ENCODE results near the gene TREML1. TPM values are rescaled to one million over a fixed set of nuclear protein-coding genes. Genes with fewer than 3 reads are reported as not detected.

TREML1 gene
- total RNA-seq, 1 donor from 2014 or later: not detected

DNA sequence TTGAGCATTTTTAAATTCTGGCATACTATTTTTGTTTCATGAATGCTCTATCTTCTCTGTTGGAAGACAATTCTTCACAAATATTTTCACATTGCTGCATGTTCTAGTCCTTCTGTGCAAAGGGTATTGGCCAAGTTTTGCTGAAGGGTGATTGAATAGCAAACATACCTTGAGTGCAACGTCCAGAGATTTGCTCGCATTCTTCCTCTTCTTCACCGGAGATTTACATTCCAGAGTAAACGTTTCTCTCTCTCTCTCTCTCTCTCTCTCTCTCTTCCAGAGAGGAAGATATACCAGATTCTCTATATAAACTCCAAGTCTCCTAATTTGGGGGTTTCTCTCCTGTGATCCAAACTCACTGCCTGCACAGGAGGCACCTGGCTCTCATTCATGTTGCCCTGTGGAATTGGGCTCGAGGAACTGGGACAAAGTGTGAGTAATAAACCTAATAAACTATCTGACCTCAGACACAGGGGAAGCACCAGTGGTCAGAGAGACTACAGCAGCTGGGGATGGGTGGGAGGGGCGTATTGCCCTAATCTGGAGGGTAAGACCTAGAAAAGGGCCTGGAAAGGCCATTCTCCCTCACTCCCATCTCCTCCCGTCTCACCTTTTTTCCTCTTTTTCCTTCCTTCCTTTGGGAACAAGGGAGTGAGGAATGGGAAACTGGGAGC is 1.1 kb upstream of the TREML1 start:
- H3K4me3 ChIP-seq: no peak overlapping the region
- intact Hi-C loops (cut with DNase I): no loop called here

DNA sequence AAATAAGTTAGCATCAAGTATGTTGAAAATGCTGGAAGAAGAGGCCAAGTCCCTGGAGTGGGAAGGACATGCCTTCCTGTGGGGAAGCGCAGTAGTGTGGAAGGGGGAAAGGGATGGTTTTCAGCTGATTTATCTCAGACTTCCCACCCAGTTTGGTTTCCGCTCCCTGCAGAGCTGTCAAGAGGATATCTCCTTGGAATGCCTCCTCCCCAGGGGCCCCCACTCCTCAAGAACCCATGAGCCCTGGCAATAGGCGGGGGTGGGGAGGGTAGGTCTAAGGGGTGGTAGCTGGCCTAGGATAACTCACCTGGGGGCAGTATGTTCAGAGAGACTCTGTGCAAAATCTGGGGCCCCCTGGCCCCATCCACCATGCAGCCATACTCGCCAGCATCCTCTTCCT is 696 bp downstream of the TREML1 start:
- Histone ChIP-seq H3K27ac (no peak overlapping the region), H3K36me3 (peaks cover 0 to 3% of the 10 kb centered on the region in 2 donors)

More for the DNA sequence above, 1.1 kb upstream of the TREML1 start:
- no peaks in the 10 kb centered on the region for H3K36me3 ChIP-seq
- H3K9me3 ChIP-seq: no peaks in the 10 kb centered on the region
- DNase-seq (ENCODE audit: low spot score in 2 of 2): no peak
- H3K27ac ChIP-seq: no peak overlapping the region
- no peaks in the 10 kb centered on the region for H3K27me3 ChIP-seq
- TF ChIP-seq, protein P1, sequence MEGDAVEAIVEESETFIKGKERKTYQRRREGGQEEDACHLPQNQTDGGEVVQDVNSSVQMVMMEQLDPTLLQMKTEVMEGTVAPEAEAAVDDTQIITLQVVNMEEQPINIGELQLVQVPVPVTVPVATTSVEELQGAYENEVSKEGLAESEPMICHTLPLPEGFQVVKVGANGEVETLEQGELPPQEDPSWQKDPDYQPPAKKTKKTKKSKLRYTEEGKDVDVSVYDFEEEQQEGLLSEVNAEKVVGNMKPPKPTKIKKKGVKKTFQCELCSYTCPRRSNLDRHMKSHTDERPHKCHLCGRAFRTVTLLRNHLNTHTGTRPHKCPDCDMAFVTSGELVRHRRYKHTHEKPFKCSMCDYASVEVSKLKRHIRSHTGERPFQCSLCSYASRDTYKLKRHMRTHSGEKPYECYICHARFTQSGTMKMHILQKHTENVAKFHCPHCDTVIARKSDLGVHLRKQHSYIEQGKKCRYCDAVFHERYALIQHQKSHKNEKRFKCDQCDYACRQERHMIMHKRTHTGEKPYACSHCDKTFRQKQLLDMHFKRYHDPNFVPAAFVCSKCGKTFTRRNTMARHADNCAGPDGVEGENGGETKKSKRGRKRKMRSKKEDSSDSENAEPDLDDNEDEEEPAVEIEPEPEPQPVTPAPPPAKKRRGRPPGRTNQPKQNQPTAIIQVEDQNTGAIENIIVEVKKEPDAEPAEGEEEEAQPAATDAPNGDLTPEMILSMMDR (IDR thresholded peaks at IDR 0.05): no peak
- no peaks in the 10 kb centered on the region for H3K4me1 ChIP-seq

DNA sequence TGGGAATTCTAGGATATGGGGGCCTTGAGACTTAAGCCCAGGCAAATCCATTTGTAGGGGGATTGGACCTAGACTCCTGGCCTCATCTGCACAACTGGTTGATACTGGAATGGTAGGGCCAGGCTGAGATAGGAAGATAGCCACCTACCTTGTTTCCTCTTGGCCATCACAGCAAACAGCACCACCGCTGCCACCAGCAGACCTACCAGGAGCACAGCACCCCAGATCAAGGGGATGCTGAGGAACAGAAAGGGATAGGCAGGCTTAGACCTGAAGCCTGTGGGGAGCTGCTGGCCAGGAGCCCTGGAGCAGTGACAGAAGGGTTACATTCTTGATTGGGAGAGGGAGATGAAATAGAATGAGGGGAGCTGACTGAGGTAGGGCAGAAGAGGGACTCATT is 3.5 kb downstream of the TREML1 start:
- Histone ChIP-seq H3K4me3 (no peak overlapping the region), H3K27ac (no peak overlapping the region), H3K27me3 (no peaks in the 10 kb centered on the region), H3K9me3 (no peaks in the 10 kb centered on the region), H3K4me1 (no peaks in the 10 kb centered on the region), H3K36me3 (peaks cover 0 to 5% of the 10 kb centered on the region in 2 donors)
- DNase-seq (ENCODE audit: low spot score in 2 of 2): no peak
- TF ChIP-seq, protein P1 (IDR thresholded peaks at IDR 0.05): no peak
- intact Hi-C loops (cut with DNase I): no loop called here

More for the DNA sequence above, 696 bp downstream of the TREML1 start:
- Histone ChIP-seq H3K4me1 (no peaks in the 10 kb centered on the region), H3K27me3 (no peaks in the 10 kb centered on the region), H3K4me3 (no peak overlapping the region), H3K9me3 (no peaks in the 10 kb centered on the region)
- intact Hi-C loops (cut with DNase I): no loop called here
- DNase-seq (ENCODE audit: low spot score in 2 of 2): no peak
- TF ChIP-seq, protein P1 (IDR thresholded peaks at IDR 0.05): no peak

DNA sequence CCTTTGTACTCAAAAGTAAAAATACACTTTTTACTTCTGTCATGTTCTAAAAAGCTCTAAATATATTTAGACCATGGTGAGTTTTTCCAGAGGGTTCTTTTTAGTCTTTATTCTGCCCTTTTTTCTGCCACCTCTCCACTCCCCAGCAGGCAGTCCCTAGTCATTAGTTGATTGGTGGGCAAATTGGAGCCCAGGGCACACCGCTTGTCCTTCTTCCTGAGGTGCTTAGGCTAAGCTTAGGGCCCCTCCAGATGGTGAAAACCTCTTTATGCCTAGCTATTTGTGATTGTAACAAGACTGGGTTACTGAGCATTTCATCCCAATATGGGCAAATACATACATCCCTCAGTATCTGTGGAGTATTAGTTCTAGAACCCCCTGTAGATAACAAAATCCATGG is 6.2 kb downstream of the TREML1 start:
- no peak overlapping the region for H3K4me3 ChIP-seq
- peaks cover 0 to 5% of the 10 kb centered on the region in 2 donors for H3K36me3 ChIP-seq
- TF ChIP-seq, protein P1 (IDR thresholded peaks at IDR 0.05): no peak
- H3K9me3 ChIP-seq: no peaks in the 10 kb centered on the region
- no peak overlapping the region for H3K27ac ChIP-seq
- no peak for DNase-seq (ENCODE audit: low spot score in 2 of 2)
- intact Hi-C loops (cut with DNase I): no loop called here
- no peaks in the 10 kb centered on the region for H3K4me1 ChIP-seq
- H3K27me3 ChIP-seq: no peaks in the 10 kb centered on the region

DNA sequence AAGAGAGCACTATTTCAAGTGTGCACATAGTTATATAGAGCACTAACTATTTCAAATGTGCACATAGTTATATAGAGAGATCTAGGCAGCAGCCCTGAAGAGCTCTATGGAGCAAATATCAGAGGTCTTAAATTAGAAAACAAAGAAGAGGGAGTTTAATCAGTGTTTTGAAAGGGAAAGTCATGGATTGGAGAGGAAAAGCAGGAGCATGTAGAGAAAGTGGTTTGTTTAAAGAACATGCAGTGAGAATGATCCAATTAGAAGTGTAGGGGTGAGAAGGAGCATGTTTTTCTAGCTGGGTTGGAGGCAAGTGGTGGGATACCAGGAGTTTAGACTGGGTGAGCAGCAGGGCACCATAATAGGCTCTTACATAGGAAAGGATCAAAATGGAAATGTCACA is 17.2 kb downstream of the TREML1 start:
- no peaks in the 10 kb centered on the region for H3K4me1 ChIP-seq
- H3K36me3 ChIP-seq: peaks cover 8 to 19% of the 10 kb centered on the region in 2 donors
- no peaks in the 10 kb centered on the region for H3K9me3 ChIP-seq
- TF ChIP-seq, protein P1 (IDR thresholded peaks at IDR 0.05): no peak
- no peak overlapping the region for H3K27ac ChIP-seq
- H3K4me3 ChIP-seq: no peak overlapping the region
- H3K27me3 ChIP-seq: no peaks in the 10 kb centered on the region
- no peak for DNase-seq (ENCODE audit: low spot score in 2 of 2)
- intact Hi-C loops (cut with DNase I): no loop called here
